HCT116 (cell line): Measurements from ENCODE around the gene FNDC4. TPM values are rescaled to one million over a fixed set of nuclear protein-coding genes. Genes with fewer than 3 reads are reported as not detected.

ENCODE experiments used
- ATAC-seq: fragments of 200-7000 bp; cut with Tn5 transposase; 2 replicates; pipeline ENCODE4 v1.9.1; 2020; ENCODE audit warnings: mild to moderate bottlenecking, moderate library complexity
- BruUV-seq: library from RNA; stranded (reverse); fragments of 400-500 nt; replicated peaks from 2 replicates; lab custom pipeline; 2021; lab: Mats Ljungman, UMichigan
- CTCF ChIA-PET: fragments of 300-600 bp; sonication (Branson Sonifier 250); formaldehyde crosslinking; loops from one replicate; lab custom pipeline; 2021; ENCODE audit warnings: antibody characterized with exemption; lab: Charles Lee
- POLR2A ChIA-PET: fragments of 300-600, 350-600 bp; sonication (Branson Sonifier 250); formaldehyde crosslinking; loops from one replicate; lab custom pipeline; 2021; ENCODE audit warnings: antibody characterized with exemption; lab: Charles Lee
- RAD21 ChIA-PET, 2 experiments: fragments of 300-600 bp; sonication (Branson Sonifier 250); formaldehyde crosslinking; loops; one replicate each; lab custom pipeline; 2023; ENCODE audit warnings: low total read pairs in 2 of 2; ENCODE audit not compliant: uncharacterized antibody in 2 of 2, unreplicated experiment in 2 of 2, low non-redundant PET in 1 of 2; lab: Charles Lee
- DNase-seq: peaks from one replicate; pipeline ENCODE4 v3.0.0-alpha.2; 2010; ENCODE audit warnings: low read depth, low spot score
- H2AFZ ChIP-seq: fragments of 200-600 bp; shearing (Covaris generic), sonication (generic); 2 replicates; pipeline ENCODE4 v1.6.1; 2017; ENCODE audit warnings: low read depth, mixed run types, mixed read lengths, antibody characterized with exemption, low read length; ENCODE audit not compliant: poor library complexity, severe bottlenecking
- H3K27ac ChIP-seq: 2 replicates; pipeline ENCODE4 v1.5.1; 2012; ENCODE audit warnings: low read depth, low read length
- H3K27me3 ChIP-seq: fragments of 200-600 bp; sonication (generic); 2 replicates; pipeline ENCODE4 v1.6.1; 2016; ENCODE audit warnings: mixed run types, low read length, mixed read lengths; ENCODE audit not compliant: insufficient read depth
- H3K36me3 ChIP-seq, 2 experiments: fragments of 200-500 bp in 1 of 2; fragments of 200-600 bp in 1 of 2; sonication (Bioruptor generic) in 1 of 2; sonication (generic) in 1 of 2; 2 replicates each; pipeline versions ENCODE4 v1.5.1 to v1.6.1; 2014 to 2016; ENCODE audit warnings: low read length in 2 of 2, inconsistent platforms in 1 of 2, mixed read lengths in 1 of 2, mixed run types in 1 of 2; ENCODE audit not compliant: insufficient read depth in 2 of 2, control insufficient read depth in 1 of 2
- H3K4me1 ChIP-seq, 2 experiments: fragments of 200-600 bp in 1 of 2; sonication (generic) in 1 of 2; 2 replicates each; pipeline versions ENCODE4 v1.5.1 to v1.6.1; 2012 to 2017; ENCODE audit warnings: low read length in 2 of 2, inconsistent platforms in 1 of 2, mild to moderate bottlenecking in 1 of 2, mixed read lengths in 1 of 2, mixed run types in 1 of 2, moderate library complexity in 1 of 2; ENCODE audit not compliant: insufficient read depth in 2 of 2, control insufficient read depth in 1 of 2
- H3K4me2 ChIP-seq: fragments of 200-600 bp; sonication (generic); 2 replicates; pipeline ENCODE4 v1.6.1; 2017; ENCODE audit warnings: mixed run types, low read length, mixed read lengths
- H3K4me3 ChIP-seq, 2 experiments: fragments of 200-600 bp in 1 of 2; sonication (generic) in 1 of 2; replicated peaks in 1 of 2; 2 replicates each; pipeline ENCODE4 v1.5.1; 2011 to 2016; ENCODE audit warnings: low read length in 2 of 2, control low read depth in 1 of 2, low read depth in 1 of 2, mild to moderate bottlenecking in 1 of 2, mixed read lengths in 1 of 2, mixed run types in 1 of 2
- H3K79me2 ChIP-seq: fragments of 200-600 bp; sonication (generic); 2 replicates; pipeline ENCODE4 v1.6.1; 2017; ENCODE audit warnings: mild to moderate bottlenecking, mixed run types, low read length, moderate library complexity, mixed read lengths; ENCODE audit not compliant: insufficient read depth
- H3K9ac ChIP-seq: fragments of 200-600 bp; sonication (generic); 2 replicates; pipeline ENCODE4 v1.6.1; 2016; ENCODE audit warnings: low read length, mixed read lengths
- H3K9me2 ChIP-seq: fragments of 200-600 bp; sonication (generic), shearing (Covaris generic); 2 replicates; pipeline ENCODE4 v1.6.1; 2017; ENCODE audit warnings: mixed run types, mild to moderate bottlenecking, moderate library complexity; ENCODE audit not compliant: insufficient read depth
- H3K9me3 ChIP-seq, 2 experiments: fragments of 200-500 bp in 1 of 2; fragments of 200-600 bp in 1 of 2; sonication (Bioruptor generic) in 1 of 2; sonication (generic) in 1 of 2; 2 replicates each; pipeline ENCODE4 v1.6.1; 2014 to 2017; ENCODE audit warnings: low read length in 2 of 2, mixed read lengths in 2 of 2, inconsistent platforms in 1 of 2, low read depth in 1 of 2, mild to moderate bottlenecking in 1 of 2, mixed run types in 1 of 2, moderate library complexity in 1 of 2; ENCODE audit not compliant: control insufficient read depth in 1 of 2, insufficient read depth in 1 of 2
- H4K20me1 ChIP-seq: fragments of 200-600 bp; sonication (generic), shearing (Covaris generic); 2 replicates; pipeline ENCODE4 v1.6.1; 2017; ENCODE audit warnings: mixed run types, mild to moderate bottlenecking, moderate library complexity; ENCODE audit not compliant: insufficient read depth
- ATF3 ChIP-seq: IDR thresholded peaks from 2 replicates; pipeline ENCODE4 v1.6.1; 2012
- CEBPB ChIP-seq: IDR thresholded peaks from 2 replicates; pipeline ENCODE4 v1.6.1; 2012; ENCODE audit warnings: low read depth
- EZH2phosphoT487 ChIP-seq: fragments of 200-600 bp; IDR thresholded peaks from 2 replicates; pipeline ENCODE4 v1.6.1; 2018; ENCODE audit warnings: antibody characterized with exemption, borderline replicate concordance
- SP1 ChIP-seq: IDR thresholded peaks from 2 replicates; pipeline ENCODE4 v1.6.1; 2012; ENCODE audit warnings: low read depth
- YY1 ChIP-seq: IDR thresholded peaks from 2 replicates; pipeline ENCODE4 v1.6.1; 2011; ENCODE audit warnings: low read length, low read depth, moderate library complexity, mild to moderate bottlenecking; ENCODE audit not compliant: insufficient replicate concordance; ENCODE audit errors: extremely low read depth
- ZNF274 ChIP-seq: fragments of 200-500 bp; sonication (Bioruptor generic); IDR thresholded peaks from 2 replicates; pipeline ENCODE4 v1.6.1; 2014; ENCODE audit warnings: mild to moderate bottlenecking, low read depth, low read length, inconsistent platforms
- intact Hi-C: fragments of 100-400 bp; cut with micrococcal nuclease; formaldehyde crosslinking; loops from 2 replicates; pipeline ENCODE4 v1.10.0; 2022
- total RNA-seq: library from RNA; stranded (reverse); gene quantifications from one replicate; pipeline ENCODE4 v1.2.1, GENCODE V29; 2021; ENCODE audit not compliant: unreplicated experiment

Gene FNDC4
- total RNA-seq, 1 experiment from 2014 or later = 3.3 TPM

GRCh38 chr2:27446057-27446456 is 48.9 kb downstream of the FNDC4 start:
- Histone ChIP-seq H3K4me1 (peaks cover 2 to 29% of the 10 kb centered on the region in 2 experiments; a peak in 2 of 4 replicates), H4K20me1 (no peaks in the 10 kb centered on the region), H3K9ac (no peak overlapping the region), H3K4me2 (peak overlapping the region; percentile 32; the same call in 1 of the 2 replicates), H3K27me3 (no peaks in the 10 kb centered on the region), H3K36me3 (peaks cover 8 to 12% of the 10 kb centered on the region in 2 experiments; a peak in 3 of 4 replicates), H3K9me2 (no peaks in the 10 kb centered on the region), H3K27ac (no peak overlapping the region), H3K79me2 (peaks cover 9% of the 10 kb centered on the region; the same call in 1 of the 2 replicates), H2AFZ (no peak overlapping the region), H3K9me3 (no peaks in the 10 kb centered on the region), H3K4me3 (no peak overlapping the region)
- ATAC-seq = no peak
- ChIA-PET CTCF (interaction anchor here (0.6 to 0.8 kb wide), 2 partner anchors 15 to 238 kb away, joined by 3 read pairs; no protein-coding TSS in a partner anchor), POLR2A (interaction anchor here (0.9 kb wide), 1 partner anchor 16 kb away, joined by 3 read pairs; no protein-coding TSS in a partner anchor), RAD21 (no interaction called here)
- TF ChIP-seq SP1 (0 out of 2 replicates have a peak, but pooled peaks have one; percentile 17), CEBPB (peak; percentile 95), YY1 (peak; percentile 26), ZNF274 (no peak), ATF3 (no peak)
- DNase-seq = no peak
- intact Hi-C loops = loop anchor here (10.0 kb wide), 1 partner anchor 179 kb away; the partner anchor contains the start of genes CCDC121 and GPN1
- no TSS peak for BruUV-seq

- intact Hi-C loops = loop anchor here (10.0 kb wide), 1 partner anchor 179 kb away; the partner anchor contains the start of genes CCDC121 and GPN1
Measured at GRCh38 chr2:27445615-27446014, 49.4 kb downstream of the FNDC4 start.

More at GRCh38 chr2:27445615-27446014, 49.4 kb downstream of the FNDC4 start:
- Histone ChIP-seq H2AFZ (no peak overlapping the region), H3K79me2 (peaks cover 9% of the 10 kb centered on the region; the same call in 1 of the 2 replicates), H3K27ac (no peak overlapping the region), H3K9me2 (no peaks in the 10 kb centered on the region), H3K9ac (no peak overlapping the region), H3K9me3 (no peaks in the 10 kb centered on the region), H4K20me1 (no peaks in the 10 kb centered on the region), H3K4me2 (peak overlapping the region; percentile 32; the same call in 1 of the 2 replicates), H3K36me3 (peaks cover 11 to 16% of the 10 kb centered on the region in 2 experiments; a peak in 3 of 4 replicates), H3K4me1 (peaks cover 2 to 29% of the 10 kb centered on the region in 2 experiments; a peak in 2 of 4 replicates), H3K27me3 (no peaks in the 10 kb centered on the region), H3K4me3 (no peak overlapping the region)
- DNase-seq (no peak), ATAC-seq (no peak)
- TF ChIP-seq EZH2phosphoT487 = no peak
- ChIA-PET RAD21 (no interaction called here), CTCF (interaction anchor here (0.8 kb wide), 1 partner anchor 15 kb away, joined by 3 read pairs; no protein-coding TSS in a partner anchor), POLR2A (interaction anchor here (0.9 kb wide), 1 partner anchor 15 kb away, joined by 3 read pairs; no protein-coding TSS in a partner anchor)
- no TSS peak for BruUV-seq
